ENCODE results near the gene MRPL28. TPM values are rescaled to one million over a fixed set of nuclear protein-coding genes. Genes with fewer than 3 reads are reported as not detected.
A peak's percentile ranks its signal among the peaks of the same experiment; 100 is the strongest.

The MRPL28 gene
- total and polyA plus RNA-seq, 2 experiments from 2014 or later = 242 to 290 TPM

GRCh38 chr16:354291-354881, 16.0 kb downstream of the MRPL28 start:
- Histone ChIP-seq H3K4me1 (ENCODE audit: low read depth) (no peaks in the 10 kb centered on the region), H3K27ac (no peak overlapping the region), H3K4me3 (no peak overlapping the region), H3K36me3 (no peaks in the 10 kb centered on the region), H3K9me3 (ENCODE audit: low read depth) (no peaks in the 10 kb centered on the region), H3K27me3 (no peaks in the 10 kb centered on the region)
- DNase-seq (ENCODE audit: low read depth in 1 of 2, low spot score in 1 of 2) = no peak
- TF ChIP-seq CTCF (IDR thresholded peaks at IDR 0.05; ENCODE audit: low read depth, low read length) = no peak

GRCh38 chr16:353404-354290, 16.7 kb downstream of the MRPL28 start:
- H3K27ac ChIP-seq = no peak overlapping the region
- H3K4me3 ChIP-seq = peak overlapping the region; percentile 34
- no peaks in the 10 kb centered on the region for H3K4me1 ChIP-seq (ENCODE audit: low read depth)
- no peak for TF ChIP-seq CTCF (IDR thresholded peaks at IDR 0.05; ENCODE audit: low read depth, low read length)
- no peaks in the 10 kb centered on the region for H3K9me3 ChIP-seq (ENCODE audit: low read depth)
- no peaks in the 10 kb centered on the region for H3K27me3 ChIP-seq
- no peaks in the 10 kb centered on the region for H3K36me3 ChIP-seq
- no peak for DNase-seq (ENCODE audit: low read depth in 1 of 2, low spot score in 1 of 2)

GRCh38 chr16:352547-353403, 17.6 kb downstream of the MRPL28 start, which contains the start of gene AXIN1:
TSS of gene AXIN1 (minus strand) at chr16:352723. CDS start at chr16:347025, 5,698 bp downstream.
- no peaks in the 10 kb centered on the region for H3K27me3 ChIP-seq
- peak within 1 kb of the TSS; percentile 66 for H3K27ac ChIP-seq
- H3K9me3 ChIP-seq (ENCODE audit: low read depth) = no peaks in the 10 kb centered on the region
- peak; percentile 23 for TF ChIP-seq CTCF (IDR thresholded peaks at IDR 0.05; ENCODE audit: low read depth, low read length)
- H3K4me1 ChIP-seq (ENCODE audit: low read depth) = peaks cover 4% of the 10 kb centered on the region
- peak within 1 kb of the TSS; percentile 87 for H3K4me3 ChIP-seq
- H3K36me3 ChIP-seq = no peaks in the 10 kb centered on the region
- DNase-seq (ENCODE audit: low read depth in 1 of 2, low spot score in 1 of 2) = peak; percentile 97 to 100

- peak overlapping the region; percentile 87 for H3K4me3 ChIP-seq
- peak in 1 of 2 donors; percentile 52 for DNase-seq (ENCODE audit: low read depth in 1 of 2, low spot score in 1 of 2)
Measured at GRCh38 chr16:351804-352520, 18.4 kb downstream of the MRPL28 start.

More at GRCh38 chr16:351804-352520, 18.4 kb downstream of the MRPL28 start:
- H3K27me3 ChIP-seq = no peaks in the 10 kb centered on the region
- no peak for TF ChIP-seq CTCF (IDR thresholded peaks at IDR 0.05; ENCODE audit: low read depth, low read length)
- peaks cover 6% of the 10 kb centered on the region for H3K4me1 ChIP-seq (ENCODE audit: low read depth)
- no peaks in the 10 kb centered on the region for H3K9me3 ChIP-seq (ENCODE audit: low read depth)
- H3K36me3 ChIP-seq = no peaks in the 10 kb centered on the region
- peak overlapping the region; percentile 66 for H3K27ac ChIP-seq
